NB4 (cell line): ENCODE measurements around the gene GARIN5A.

Experiments
- MYC ChIP-seq: IDR thresholded peaks from 2 replicates; pipeline ENCODE4 v1.6.1; 2011; ENCODE audit warnings: low read depth, low read length
- TF ChIP-seq, protein P1 (sequence below): IDR thresholded peaks from one replicate; pipeline ENCODE4 v1.5.1; 2012; ENCODE audit warnings: low read depth, low read length
- TF ChIP-seq, protein P2 (sequence below): IDR thresholded peaks from 2 replicates; pipeline ENCODE4 v1.6.1; 2011; ENCODE audit warnings: low read depth, low read length

DNA sequence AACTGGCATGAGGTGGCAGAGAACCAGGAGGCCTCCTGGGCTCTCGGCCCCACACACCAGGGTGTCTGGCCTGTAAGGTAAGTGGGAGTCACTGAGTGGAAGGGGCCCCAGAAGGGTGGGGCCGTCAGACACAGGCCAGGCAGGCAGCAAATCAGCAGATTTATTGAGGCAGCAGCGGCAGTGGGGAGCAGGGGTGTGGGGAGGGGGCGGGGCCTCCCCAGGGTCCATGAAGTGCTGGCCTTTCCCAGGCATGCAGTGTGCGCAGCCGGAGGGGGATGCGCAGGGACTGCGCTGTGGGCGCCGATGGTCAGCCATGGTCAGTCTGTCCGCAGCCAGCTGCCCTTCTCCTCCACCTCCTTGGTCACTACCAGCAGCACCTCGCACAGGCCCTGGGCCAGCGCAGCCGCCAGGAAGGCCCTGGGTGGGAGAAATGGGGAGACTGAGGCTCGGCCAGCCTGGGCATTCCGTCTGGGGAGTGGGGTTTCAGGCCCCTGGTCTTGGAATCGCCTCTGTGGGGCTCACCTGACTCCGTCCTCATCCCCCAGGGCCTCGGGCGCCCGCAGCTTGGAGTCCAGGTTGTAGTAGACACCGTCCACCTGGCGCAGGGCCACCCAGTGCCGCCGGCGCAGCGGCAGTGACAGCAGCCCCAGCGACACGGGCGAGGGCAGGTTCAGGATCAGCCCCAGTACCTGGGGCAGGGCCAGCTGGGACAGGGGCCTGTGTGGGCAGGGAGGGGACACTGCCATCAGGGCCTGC lies 29.4 kb upstream of the GARIN5A start:
- TF ChIP-seq, protein P1, sequence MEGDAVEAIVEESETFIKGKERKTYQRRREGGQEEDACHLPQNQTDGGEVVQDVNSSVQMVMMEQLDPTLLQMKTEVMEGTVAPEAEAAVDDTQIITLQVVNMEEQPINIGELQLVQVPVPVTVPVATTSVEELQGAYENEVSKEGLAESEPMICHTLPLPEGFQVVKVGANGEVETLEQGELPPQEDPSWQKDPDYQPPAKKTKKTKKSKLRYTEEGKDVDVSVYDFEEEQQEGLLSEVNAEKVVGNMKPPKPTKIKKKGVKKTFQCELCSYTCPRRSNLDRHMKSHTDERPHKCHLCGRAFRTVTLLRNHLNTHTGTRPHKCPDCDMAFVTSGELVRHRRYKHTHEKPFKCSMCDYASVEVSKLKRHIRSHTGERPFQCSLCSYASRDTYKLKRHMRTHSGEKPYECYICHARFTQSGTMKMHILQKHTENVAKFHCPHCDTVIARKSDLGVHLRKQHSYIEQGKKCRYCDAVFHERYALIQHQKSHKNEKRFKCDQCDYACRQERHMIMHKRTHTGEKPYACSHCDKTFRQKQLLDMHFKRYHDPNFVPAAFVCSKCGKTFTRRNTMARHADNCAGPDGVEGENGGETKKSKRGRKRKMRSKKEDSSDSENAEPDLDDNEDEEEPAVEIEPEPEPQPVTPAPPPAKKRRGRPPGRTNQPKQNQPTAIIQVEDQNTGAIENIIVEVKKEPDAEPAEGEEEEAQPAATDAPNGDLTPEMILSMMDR = no peak
- TF ChIP-seq MYC = no peak
- TF ChIP-seq, protein P2, sequence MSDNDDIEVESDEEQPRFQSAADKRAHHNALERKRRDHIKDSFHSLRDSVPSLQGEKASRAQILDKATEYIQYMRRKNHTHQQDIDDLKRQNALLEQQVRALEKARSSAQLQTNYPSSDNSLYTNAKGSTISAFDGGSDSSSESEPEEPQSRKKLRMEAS = no peak
